ENCODE results near the gene SERPINA5.

Gene SERPINA5

GRCh38 chr14:94561656-94562010 lies 19.6 kb upstream of the SERPINA5 start:
- Mint-ChIP-seq H3K27me3 (peaks cover 7% of the 10 kb centered on the region), H3K4me3 (no peak overlapping the region), H3K9me3 (peaks cover 6% of the 10 kb centered on the region), H3K36me3 (ENCODE audit: low read depth) (no peaks in the 10 kb centered on the region), H3K4me1 (ENCODE audit: low read depth) (no peaks in the 10 kb centered on the region), H3K27ac (no peak overlapping the region)
- intact Hi-C loops (cut with micrococcal nuclease), result no loop called here

DNA sequence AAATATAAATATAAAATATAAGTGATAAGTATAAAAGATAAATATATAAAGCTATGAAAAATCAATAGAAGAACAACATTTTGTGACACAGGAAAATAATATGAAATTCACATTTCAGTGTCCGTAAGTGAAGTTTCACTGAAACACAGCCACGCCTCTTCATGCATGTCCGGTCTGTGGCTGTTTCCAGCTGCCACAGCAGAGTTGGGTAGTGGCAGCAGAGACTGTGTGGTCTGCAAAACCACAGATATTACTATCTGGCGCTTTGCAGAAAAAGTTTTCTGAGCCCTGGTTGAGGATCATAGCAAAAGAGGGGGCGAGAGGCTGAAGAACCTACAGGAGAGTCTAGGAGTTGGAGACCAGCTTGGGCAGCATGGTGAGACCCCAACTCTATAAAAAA lies 19.2 kb upstream of the SERPINA5 start:
- Mint-ChIP-seq H3K9me3 (peaks cover 2% of the 10 kb centered on the region), H3K4me1 (ENCODE audit: low read depth) (no peaks in the 10 kb centered on the region), H3K36me3 (ENCODE audit: low read depth) (no peaks in the 10 kb centered on the region), H3K4me3 (no peak overlapping the region), H3K27ac (no peak overlapping the region), H3K27me3 (peaks cover 7% of the 10 kb centered on the region)
- intact Hi-C loops (cut with micrococcal nuclease), result no loop called here

GRCh38 chr14:94562941-94563883 lies 18.0 kb upstream of the SERPINA5 start:
- intact Hi-C loops (cut with micrococcal nuclease), result no loop called here
- no peaks in the 10 kb centered on the region for H3K36me3 Mint-ChIP-seq (ENCODE audit: low read depth)
- peaks cover 5% of the 10 kb centered on the region for H3K27me3 Mint-ChIP-seq
- H3K4me1 Mint-ChIP-seq (ENCODE audit: low read depth), result no peaks in the 10 kb centered on the region
- H3K9me3 Mint-ChIP-seq, result no peaks in the 10 kb centered on the region
- H3K27ac Mint-ChIP-seq, result no peak overlapping the region
- H3K4me3 Mint-ChIP-seq, result no peak overlapping the region

DNA sequence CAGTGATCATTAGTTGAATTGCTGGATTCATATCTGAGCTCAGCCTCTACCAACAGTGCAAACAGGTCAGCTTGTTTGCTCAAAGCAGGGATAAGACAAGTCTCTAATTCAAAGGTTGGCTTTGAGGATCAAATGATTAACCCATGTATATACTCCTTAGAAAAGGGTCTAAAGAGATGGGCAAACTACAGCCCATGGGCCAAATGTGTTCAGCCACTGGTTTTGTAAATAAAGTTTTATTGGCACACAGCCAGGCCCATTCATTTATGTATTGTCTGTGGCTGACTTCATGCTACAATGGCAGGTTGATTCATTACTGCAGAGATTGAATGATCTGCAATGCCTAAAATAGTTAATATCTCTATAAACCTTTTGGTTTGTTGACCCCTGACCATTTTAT lies 16.8 kb upstream of the SERPINA5 start:
- Mint-ChIP-seq H3K9me3 (no peaks in the 10 kb centered on the region), H3K27ac (no peak overlapping the region), H3K4me3 (no peak overlapping the region), H3K4me1 (ENCODE audit: low read depth) (no peaks in the 10 kb centered on the region), H3K27me3 (peaks cover 5% of the 10 kb centered on the region), H3K36me3 (ENCODE audit: low read depth) (no peaks in the 10 kb centered on the region)
- intact Hi-C loops (cut with micrococcal nuclease), result no loop called here

DNA sequence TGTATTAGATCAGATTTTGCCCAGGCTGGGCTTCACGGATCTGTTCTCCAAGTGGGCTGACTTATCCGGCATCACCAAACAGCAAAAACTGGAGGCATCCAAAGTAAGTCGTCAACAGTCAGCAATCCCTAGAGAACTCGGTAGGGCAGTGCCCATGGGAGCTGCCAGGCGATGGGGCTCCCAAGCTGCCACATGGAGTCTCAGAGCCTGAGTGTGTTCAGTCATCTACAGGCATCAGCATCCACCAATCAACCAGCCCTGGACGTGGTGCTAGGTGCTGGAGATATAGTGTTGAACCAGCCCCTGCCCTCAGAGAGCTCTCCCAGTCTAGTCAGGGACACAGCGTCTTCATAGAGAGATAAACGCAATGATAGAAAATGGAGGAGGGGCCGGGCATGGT lies 13.0 kb upstream of the SERPINA5 start:
- intact Hi-C loops (cut with micrococcal nuclease), result no loop called here

DNA sequence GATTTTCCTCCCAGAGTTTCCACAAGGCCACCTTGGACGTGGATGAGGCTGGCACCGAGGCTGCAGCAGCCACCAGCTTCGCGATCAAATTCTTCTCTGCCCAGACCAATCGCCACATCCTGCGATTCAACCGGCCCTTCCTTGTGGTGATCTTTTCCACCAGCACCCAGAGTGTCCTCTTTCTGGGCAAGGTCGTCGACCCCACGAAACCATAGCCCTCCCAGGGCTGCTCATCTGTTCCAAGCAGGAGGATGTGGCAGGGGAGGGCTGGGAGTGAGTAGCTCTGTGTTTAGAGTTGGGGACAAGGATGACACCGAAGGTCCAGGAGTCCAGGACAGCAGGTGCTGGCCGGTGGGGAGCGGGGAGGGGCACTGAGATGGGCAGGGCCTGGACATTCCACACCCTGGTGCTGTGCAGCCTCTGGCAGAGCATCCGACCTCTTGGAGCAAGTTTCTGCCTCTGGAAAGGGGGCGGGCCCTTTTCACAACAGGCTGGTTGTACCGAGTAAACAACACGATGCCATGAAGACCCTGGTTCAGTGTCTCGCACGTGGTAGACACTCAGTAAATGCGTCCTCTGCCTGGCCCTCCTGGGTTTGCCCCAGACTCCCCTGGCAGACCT lies 11.7 kb upstream of the SERPINA5 start:
- no peak overlapping the region for H3K4me3 Mint-ChIP-seq
- no peaks in the 10 kb centered on the region for H3K9me3 Mint-ChIP-seq
- H3K36me3 Mint-ChIP-seq (ENCODE audit: low read depth), result no peaks in the 10 kb centered on the region
- peaks cover 1% of the 10 kb centered on the region for H3K27me3 Mint-ChIP-seq
- H3K27ac Mint-ChIP-seq, result no peak overlapping the region
- no peaks in the 10 kb centered on the region for H3K4me1 Mint-ChIP-seq (ENCODE audit: low read depth)
- intact Hi-C loops (cut with micrococcal nuclease), result no loop called here

More for the DNA sequence above, 13.0 kb upstream of the SERPINA5 start:
- H3K9me3 Mint-ChIP-seq, result no peaks in the 10 kb centered on the region
- H3K36me3 Mint-ChIP-seq (ENCODE audit: low read depth), result no peaks in the 10 kb centered on the region
- H3K4me3 Mint-ChIP-seq, result no peak overlapping the region
- H3K27me3 Mint-ChIP-seq, result peaks cover 3% of the 10 kb centered on the region
- no peak overlapping the region for H3K27ac Mint-ChIP-seq
- H3K4me1 Mint-ChIP-seq (ENCODE audit: low read depth), result no peaks in the 10 kb centered on the region

- H3K36me3 Mint-ChIP-seq (ENCODE audit: low read depth), result no peaks in the 10 kb centered on the region
- H3K27ac Mint-ChIP-seq, result no peak overlapping the region
- intact Hi-C loops (cut with micrococcal nuclease), result no loop called here
- no peak overlapping the region for H3K4me3 Mint-ChIP-seq
- no peaks in the 10 kb centered on the region for H3K4me1 Mint-ChIP-seq (ENCODE audit: low read depth)
- no peaks in the 10 kb centered on the region for H3K9me3 Mint-ChIP-seq
- H3K27me3 Mint-ChIP-seq, result peaks cover 1% of the 10 kb centered on the region
These were observed 11.2 kb upstream of the SERPINA5 start for GRCh38 chr14:94570002-94570400.

- no peak overlapping the region for H3K4me3 Mint-ChIP-seq
- H3K27me3 Mint-ChIP-seq, result peaks cover 1% of the 10 kb centered on the region
- H3K36me3 Mint-ChIP-seq (ENCODE audit: low read depth), result no peaks in the 10 kb centered on the region
- no peaks in the 10 kb centered on the region for H3K9me3 Mint-ChIP-seq
- no peaks in the 10 kb centered on the region for H3K4me1 Mint-ChIP-seq (ENCODE audit: low read depth)
- intact Hi-C loops (cut with micrococcal nuclease), result no loop called here
- H3K27ac Mint-ChIP-seq, result no peak overlapping the region
These were observed 10.8 kb upstream of the SERPINA5 start for GRCh38 chr14:94570440-94570839.

DNA sequence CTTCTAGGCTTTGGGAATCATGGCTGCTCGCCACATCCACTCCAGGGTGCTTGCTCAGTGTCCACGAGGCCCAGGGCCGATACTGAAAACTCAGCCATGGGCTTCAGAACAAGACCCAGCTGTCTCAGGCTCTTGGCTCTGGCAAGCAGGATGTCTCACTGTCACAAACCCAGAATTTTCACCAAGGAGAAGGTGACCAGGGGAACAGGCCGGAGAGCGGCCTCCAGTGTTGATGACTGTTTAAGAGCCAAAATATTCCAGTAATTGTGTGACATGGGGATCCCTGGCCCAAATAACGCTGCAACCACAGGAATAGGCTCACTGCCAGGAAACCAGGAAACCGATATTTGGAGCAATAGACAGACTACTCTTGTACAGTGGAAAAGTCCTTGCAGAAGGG lies 9.8 kb upstream of the SERPINA5 start:
- Mint-ChIP-seq H3K9me3 (no peaks in the 10 kb centered on the region), H3K4me3 (no peak overlapping the region), H3K4me1 (ENCODE audit: low read depth) (no peaks in the 10 kb centered on the region), H3K27ac (no peak overlapping the region), H3K27me3 (peaks cover under 1% of the 10 kb centered on the region), H3K36me3 (ENCODE audit: low read depth) (no peaks in the 10 kb centered on the region)
- intact Hi-C loops (cut with micrococcal nuclease), result no loop called here

- intact Hi-C loops (cut with micrococcal nuclease), result no loop called here
- no peak overlapping the region for H3K4me3 Mint-ChIP-seq
- H3K9me3 Mint-ChIP-seq, result no peaks in the 10 kb centered on the region
- H3K36me3 Mint-ChIP-seq (ENCODE audit: low read depth), result no peaks in the 10 kb centered on the region
- no peaks in the 10 kb centered on the region for H3K4me1 Mint-ChIP-seq (ENCODE audit: low read depth)
- no peaks in the 10 kb centered on the region for H3K27me3 Mint-ChIP-seq
- no peak overlapping the region for H3K27ac Mint-ChIP-seq
These were observed 9.3 kb upstream of the SERPINA5 start for GRCh38 chr14:94571950-94572349.

DNA sequence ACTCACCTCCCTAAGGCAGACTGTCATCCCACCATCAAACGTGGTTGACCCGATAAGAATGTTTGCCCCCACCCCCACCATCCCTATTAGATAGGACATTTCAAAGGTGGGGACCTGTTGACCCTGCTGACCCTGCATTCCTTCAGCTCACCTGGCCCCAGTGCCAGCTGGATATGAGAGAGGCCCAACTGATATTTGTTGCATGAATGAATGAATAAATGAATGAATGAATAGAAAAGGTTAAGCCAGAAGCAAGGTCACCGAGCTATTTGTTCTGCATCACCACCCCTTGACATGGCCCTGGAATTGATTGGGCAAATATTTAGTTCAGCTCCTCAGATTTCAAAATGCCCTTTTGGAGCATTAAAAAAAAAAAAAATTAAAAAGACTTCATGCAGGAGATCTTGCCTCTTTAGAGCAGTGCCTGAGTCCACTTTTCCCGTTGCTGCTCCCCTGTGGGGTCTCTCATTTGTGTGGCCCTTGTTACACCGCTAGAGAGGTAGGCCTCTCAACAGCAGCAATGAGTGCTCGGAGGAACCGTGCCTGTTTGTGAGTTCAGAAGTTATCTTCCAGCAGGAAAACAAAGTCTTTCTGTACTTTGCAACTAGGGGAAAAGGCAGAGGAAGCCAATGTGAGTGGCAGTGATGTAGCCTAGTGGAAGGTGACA lies 8.5 kb upstream of the SERPINA5 start:
- intact Hi-C loops (cut with micrococcal nuclease), result no loop called here
- Mint-ChIP-seq H3K4me3 (no peak overlapping the region), H3K4me1 (ENCODE audit: low read depth) (no peaks in the 10 kb centered on the region), H3K27me3 (no peaks in the 10 kb centered on the region), H3K27ac (no peak overlapping the region), H3K9me3 (no peaks in the 10 kb centered on the region), H3K36me3 (ENCODE audit: low read depth) (no peaks in the 10 kb centered on the region)

- Mint-ChIP-seq H3K36me3 (ENCODE audit: low read depth) (no peaks in the 10 kb centered on the region), H3K4me1 (ENCODE audit: low read depth) (no peaks in the 10 kb centered on the region), H3K27ac (no peak overlapping the region), H3K9me3 (no peaks in the 10 kb centered on the region), H3K27me3 (no peaks in the 10 kb centered on the region), H3K4me3 (no peak overlapping the region)
- intact Hi-C loops (cut with micrococcal nuclease), result no loop called here
These were observed 7.5 kb upstream of the SERPINA5 start for GRCh38 chr14:94573475-94574277.

GRCh38 chr14:94574336-94574735 lies 6.9 kb upstream of the SERPINA5 start:
- Mint-ChIP-seq H3K4me1 (ENCODE audit: low read depth) (no peaks in the 10 kb centered on the region), H3K9me3 (no peaks in the 10 kb centered on the region), H3K4me3 (no peak overlapping the region), H3K36me3 (ENCODE audit: low read depth) (no peaks in the 10 kb centered on the region), H3K27ac (no peak overlapping the region), H3K27me3 (no peaks in the 10 kb centered on the region)
- intact Hi-C loops (cut with micrococcal nuclease), result no loop called here

Measured in dendritic cell treated with granulocyte-macrophage colony-stimulating factor and Interleukin-4, amounts not matched to agents 40 ng/mL and 50 ng/mL, for 4 days (primary cell).